Dedifferentiated amniotic fluid mesenchymal stem cell (primary cell): ENCODE results near the gene SEMA4B.
"Not testable (repeated sequence)": the region's sequence is repeated elsewhere in the genome, so short reads cannot be mapped to it uniquely, and the experiment has no call there.

Experiments
- DNase-seq: peaks from one replicate; pipeline ENCODE4 v3.0.0-alpha.2; 2016; ENCODE audit errors: extremely low spot score

SEMA4B gene

GRCh38 chr15:90227816-90228772, 27.0 kb downstream of the SEMA4B start:
- DNase-seq = no peak

- no peak for DNase-seq
Observed at GRCh38 chr15:90228960-90229359, 27.8 kb downstream of the SEMA4B start.

- no peak for DNase-seq
Observed at GRCh38 chr15:90230071-90230494, 29.0 kb downstream of the SEMA4B start.

GRCh38 chr15:90230610-90231009, 29.5 kb downstream of the SEMA4B start:
- DNase-seq = no peak

GRCh38 chr15:90231028-90232017, 30.2 kb downstream of the SEMA4B start:
- no peak for DNase-seq

- DNase-seq = no peak
Observed at GRCh38 chr15:90232196-90232595, 31.1 kb downstream of the SEMA4B start.

- DNase-seq = peak; percentile 17
Observed at GRCh38 chr15:90232941-90233386, 31.8 kb downstream of the SEMA4B start.

GRCh38 chr15:90233387-90234095, 32.4 kb downstream of the SEMA4B start, which contains the start of gene CIB1:
TSS of gene CIB1 (minus strand) at chr15:90233941. CDS start at chr15:90233885, 56 bp downstream.
- DNase-seq = peak; percentile 94

- DNase-seq = no peak
Observed at GRCh38 chr15:90234096-90234988, 33.2 kb downstream of the SEMA4B start, which contains the start of gene GDPGP1. TSS of gene GDPGP1 (plus strand) at chr15:90234209. CDS start at chr15:90240909, 6,700 bp downstream.

- no peak for DNase-seq
Observed at GRCh38 chr15:90239371-90239770, 38.2 kb downstream of the SEMA4B start.

- DNase-seq = no peak
Observed at GRCh38 chr15:90240856-90241255, 39.7 kb downstream of the SEMA4B start.

- no peak for DNase-seq
Observed at GRCh38 chr15:90241343-90242192, 40.4 kb downstream of the SEMA4B start.

- no peak for DNase-seq
Observed at GRCh38 chr15:90243943-90244639, 43.0 kb downstream of the SEMA4B start.

GRCh38 chr15:90248789-90249202, 47.7 kb downstream of the SEMA4B start:
- DNase-seq = no peak

- DNase-seq = peak; percentile 68
Observed at GRCh38 chr15:90249203-90249863, 48.2 kb downstream of the SEMA4B start, which contains the start of gene TTLL13. TSS of gene TTLL13 (plus strand) at chr15:90249556. CDS start at chr15:90250631, 1,075 bp downstream.

- no peak for DNase-seq
Observed at GRCh38 chr15:90257776-90258175, 56.6 kb downstream of the SEMA4B start.

- no peak for DNase-seq
Observed at GRCh38 chr15:90259524-90259923, 58.4 kb downstream of the SEMA4B start.

GRCh38 chr15:90260731-90261130, 59.6 kb downstream of the SEMA4B start:
- not testable (repeated sequence) for DNase-seq
